ENCODE results near the gene SLC46A2. TPM values are rescaled to one million over a fixed set of nuclear protein-coding genes. Genes with fewer than 3 reads are reported as not detected.
A peak's percentile ranks its signal among the peaks of the same experiment; 100 is the strongest.

Gene SLC46A2
- total RNA-seq, 1 donor from 2014 or later, result not detected

- no peak for DNase-seq (ENCODE audit: low spot score, unreplicated experiment)
- no peak for TF ChIP-seq CTCF (IDR thresholded peaks at IDR 0.05; ENCODE audit: unreplicated experiment)
- Mint-ChIP-seq H3K27ac (no peak overlapping the region), H3K27me3 (no peaks in the 10 kb centered on the region), H3K36me3 (ENCODE audit: insufficient read depth) (peaks cover 3% of the 10 kb centered on the region), H3K4me3 (ENCODE audit: low read depth) (no peak overlapping the region), H3K9me3 (ENCODE audit: low read depth) (no peaks in the 10 kb centered on the region), H3K4me1 (ENCODE audit: low read depth) (peaks cover 36% of the 10 kb centered on the region)
Observed at GRCh38 chr9:112870556-112870955, 20.1 kb downstream of the SLC46A2 start.

GRCh38 chr9:112869917-112870316, 20.8 kb downstream of the SLC46A2 start:
- H3K4me3 Mint-ChIP-seq (ENCODE audit: low read depth), result no peak overlapping the region
- no peaks in the 10 kb centered on the region for H3K9me3 Mint-ChIP-seq (ENCODE audit: low read depth)
- H3K27ac Mint-ChIP-seq, result peak overlapping the region; percentile 88
- H3K4me1 Mint-ChIP-seq (ENCODE audit: low read depth), result peaks cover 34% of the 10 kb centered on the region
- H3K27me3 Mint-ChIP-seq, result no peaks in the 10 kb centered on the region
- peaks cover 3% of the 10 kb centered on the region for H3K36me3 Mint-ChIP-seq (ENCODE audit: insufficient read depth)
- DNase-seq (ENCODE audit: low spot score, unreplicated experiment), result no peak
- no peak for TF ChIP-seq CTCF (IDR thresholded peaks at IDR 0.05; ENCODE audit: unreplicated experiment)

- no peaks in the 10 kb centered on the region for H3K27me3 Mint-ChIP-seq
- no peaks in the 10 kb centered on the region for H3K9me3 Mint-ChIP-seq (ENCODE audit: low read depth)
- no peak for DNase-seq (ENCODE audit: low spot score, unreplicated experiment)
- peak overlapping the region; percentile 88 for H3K27ac Mint-ChIP-seq
- H3K4me3 Mint-ChIP-seq (ENCODE audit: low read depth), result no peak overlapping the region
- peaks cover 3% of the 10 kb centered on the region for H3K36me3 Mint-ChIP-seq (ENCODE audit: insufficient read depth)
- no peak for TF ChIP-seq CTCF (IDR thresholded peaks at IDR 0.05; ENCODE audit: unreplicated experiment)
- peaks cover 29% of the 10 kb centered on the region for H3K4me1 Mint-ChIP-seq (ENCODE audit: low read depth)
Observed at GRCh38 chr9:112869041-112869529, 21.6 kb downstream of the SLC46A2 start.

GRCh38 chr9:112868461-112868860, 22.2 kb downstream of the SLC46A2 start:
- Mint-ChIP-seq H3K4me3 (ENCODE audit: low read depth) (no peak overlapping the region), H3K36me3 (ENCODE audit: insufficient read depth) (peaks cover 6% of the 10 kb centered on the region), H3K27me3 (no peaks in the 10 kb centered on the region), H3K27ac (no peak overlapping the region), H3K9me3 (ENCODE audit: low read depth) (no peaks in the 10 kb centered on the region), H3K4me1 (ENCODE audit: low read depth) (peaks cover 26% of the 10 kb centered on the region)
- DNase-seq (ENCODE audit: low spot score, unreplicated experiment), result no peak
- TF ChIP-seq CTCF (IDR thresholded peaks at IDR 0.05; ENCODE audit: unreplicated experiment), result no peak

GRCh38 chr9:112867275-112867991, 23.2 kb downstream of the SLC46A2 start:
- Mint-ChIP-seq H3K27me3 (no peaks in the 10 kb centered on the region), H3K4me3 (ENCODE audit: low read depth) (no peak overlapping the region), H3K4me1 (ENCODE audit: low read depth) (peaks cover 21% of the 10 kb centered on the region), H3K27ac (no peak overlapping the region), H3K36me3 (ENCODE audit: insufficient read depth) (peaks cover 6% of the 10 kb centered on the region), H3K9me3 (ENCODE audit: low read depth) (no peaks in the 10 kb centered on the region)
- no peak for TF ChIP-seq CTCF (IDR thresholded peaks at IDR 0.05; ENCODE audit: unreplicated experiment)
- no peak for DNase-seq (ENCODE audit: low spot score, unreplicated experiment)
